Stimulated activated CD8-positive, alpha-beta memory T cell treated with anti-CD3 and anti-CD28 coated beads, Interleukin-15, amount 100 ng/mL, for 48 hours (primary cell): ENCODE data around the gene PHF20.
"Not testable (repeated sequence)": the region's sequence is repeated elsewhere in the genome, so short reads cannot be mapped to it uniquely, and the experiment has no call there.

Experiments
- DNase-seq, 2 donors: peaks; one replicate each; pipeline ENCODE4 v3.0.0-alpha.2; 2020; ENCODE audit warnings: low read depth in 2 of 2

PHF20 gene

GRCh38 chr20:35739294-35740163, 32.3 kb upstream of the PHF20 start:
- DNase-seq, result no peak

- peak; percentile 98 for DNase-seq
Observed at GRCh38 chr20:35741892-35742740, 29.7 kb upstream of the PHF20 start, which contains the start of gene RBM39. Gene RBM39 (minus strand): TSS chr20:35742260. CDS start chr20:35740874, 1,386 bp downstream.

GRCh38 chr20:35742741-35743523, 28.9 kb upstream of the PHF20 start:
- no peak for DNase-seq

GRCh38 chr20:35743693-35744491, 27.9 kb upstream of the PHF20 start:
- DNase-seq, result no peak

- DNase-seq, result not testable (repeated sequence)
Observed at GRCh38 chr20:35744492-35744841, 27.3 kb upstream of the PHF20 start.

- DNase-seq, result no peak
Observed at GRCh38 chr20:35750611-35751010, 21.2 kb upstream of the PHF20 start.

- no peak for DNase-seq
Observed at GRCh38 chr20:35756404-35756803, 15.4 kb upstream of the PHF20 start.

- no peak for DNase-seq
Observed at GRCh38 chr20:35757098-35757705, 14.6 kb upstream of the PHF20 start.

GRCh38 chr20:35761548-35761947, 10.3 kb upstream of the PHF20 start:
- not testable (repeated sequence) for DNase-seq

- DNase-seq, result no peak
Observed at GRCh38 chr20:35762461-35762860, 9.4 kb upstream of the PHF20 start.

GRCh38 chr20:35764936-35765335, 6.9 kb upstream of the PHF20 start:
- DNase-seq, result not testable (repeated sequence)

- no peak for DNase-seq
Observed at GRCh38 chr20:35766843-35767242, 5.0 kb upstream of the PHF20 start.

- peak; percentile 37 to 42 for DNase-seq
Observed at GRCh38 chr20:35767683-35768481, 3.9 kb upstream of the PHF20 start.

- DNase-seq, result peak; percentile 36 to 47
Observed at GRCh38 chr20:35768731-35769664, 2.8 kb upstream of the PHF20 start.

GRCh38 chr20:35771367-35771688, 487 bp upstream of the PHF20 start:
- no peak for DNase-seq

GRCh38 chr20:35772563-35773058, 796 bp downstream of the PHF20 start:
- DNase-seq, result no peak

- peak in 1 of 2 donors; percentile 10 for DNase-seq
Observed at GRCh38 chr20:35773154-35773751, 1.4 kb downstream of the PHF20 start.

GRCh38 chr20:35774391-35774790, 2.6 kb downstream of the PHF20 start:
- DNase-seq, result no peak
